ENCODE results near the gene PLA2G4E.

Gene PLA2G4E

GRCh38 chr15:42018306-42019224, 2.3 kb downstream of the PLA2G4E start:
- no peak for DNase-seq

- DNase-seq: no peak
Observed at GRCh38 chr15:42016971-42017370, 3.9 kb downstream of the PLA2G4E start.

- no peak for DNase-seq
Observed at GRCh38 chr15:42014406-42014805, 6.4 kb downstream of the PLA2G4E start.

- no peak for DNase-seq
Observed at GRCh38 chr15:42012928-42013482, 7.8 kb downstream of the PLA2G4E start.

- no peak for DNase-seq
Observed at GRCh38 chr15:42012241-42012640, 8.6 kb downstream of the PLA2G4E start.

- no peak for DNase-seq
Observed at GRCh38 chr15:42011074-42011473, 9.8 kb downstream of the PLA2G4E start.

- no peak for DNase-seq
Observed at GRCh38 chr15:42010434-42010833, 10.4 kb downstream of the PLA2G4E start.

- no peak for DNase-seq
Observed at GRCh38 chr15:42009474-42009873, 11.4 kb downstream of the PLA2G4E start.

- no peak for DNase-seq
Observed at GRCh38 chr15:42009022-42009421, 11.8 kb downstream of the PLA2G4E start.

GRCh38 chr15:42007386-42007785, 13.5 kb downstream of the PLA2G4E start:
- DNase-seq: no peak

GRCh38 chr15:42002333-42002732, 18.5 kb downstream of the PLA2G4E start:
- no peak for DNase-seq

GRCh38 chr15:42001236-42001635, 19.6 kb downstream of the PLA2G4E start:
- no peak for DNase-seq

GRCh38 chr15:41999290-42000285, 21.3 kb downstream of the PLA2G4E start:
- no peak for DNase-seq

GRCh38 chr15:41997845-41998244, 23.0 kb downstream of the PLA2G4E start:
- no peak for DNase-seq

GRCh38 chr15:41996921-41997592, 23.8 kb downstream of the PLA2G4E start:
- no peak for DNase-seq

- DNase-seq: no peak
Observed at GRCh38 chr15:41996376-41996775, 24.5 kb downstream of the PLA2G4E start.

- no peak for DNase-seq
Observed at GRCh38 chr15:41995476-41995855, 25.4 kb downstream of the PLA2G4E start.

- no peak for DNase-seq
Observed at GRCh38 chr15:41994772-41995475, 25.9 kb downstream of the PLA2G4E start.

- DNase-seq: no peak
Observed at GRCh38 chr15:41994171-41994650, 26.6 kb downstream of the PLA2G4E start.

GRCh38 chr15:41993472-41994170, 27.2 kb downstream of the PLA2G4E start:
- DNase-seq: no peak

GRCh38 chr15:41992803-41993190, 28.0 kb downstream of the PLA2G4E start:
- no peak for DNase-seq
